GM12878 (cell line): ENCODE results near the gene GBP2.

Experiments
- BHLHE40 ChIP-seq, 2 experiments: fragments of 450-650 bp in 1 of 2; IDR thresholded peaks; 2 replicates each; pipeline ENCODE4 v1.6.1; 2011 to 2017; ENCODE audit warnings: low read depth in 2 of 2, borderline replicate concordance in 1 of 2, improper control_type of control experiment in 1 of 2, low read length in 1 of 2, mild to moderate bottlenecking in 1 of 2
- CTCF ChIP-seq, 3 experiments: IDR thresholded peaks in 2 of 3; conservative IDR thresholded peaks in 1 of 3; 2 replicates each; pipeline ENCODE4 v1.5.1; 2011; ENCODE audit warnings: low read depth in 3 of 3, low read length in 3 of 3, mild to moderate bottlenecking in 3 of 3, control low read depth in 2 of 3, moderate library complexity in 2 of 3, inconsistent platforms in 1 of 3, mixed read lengths in 1 of 3; ENCODE audit not compliant: control insufficient read depth in 2 of 3, insufficient read depth in 1 of 3; ENCODE audit errors: extremely low read depth in 1 of 3
- EP300 ChIP-seq, 2 experiments: fragments of 150-350 bp in 1 of 2; IDR thresholded peaks; 2 replicates each; pipeline ENCODE4 v1.6.1; 2011 to 2012; ENCODE audit warnings: low read depth in 2 of 2, low read length in 2 of 2, borderline replicate concordance in 1 of 2, improper control_type of control experiment in 1 of 2, inconsistent platforms in 1 of 2; ENCODE audit not compliant: control insufficient read depth in 1 of 2

GRCh38 chr1:89068291-89068690 lies 57.6 kb downstream of the GBP2 start:
- TF ChIP-seq EP300 (IDR thresholded peaks at IDR 0.05; ENCODE audit: borderline replicate concordance in 1 of 2, control insufficient read depth in 1 of 2, low read depth in 2 of 2, low read length in 2 of 2) = no peak
- TF ChIP-seq BHLHE40 (IDR thresholded peaks at IDR 0.05; ENCODE audit: borderline replicate concordance in 1 of 2, low read depth in 2 of 2, low read length in 1 of 2) = no peak
- TF ChIP-seq CTCF (IDR thresholded peaks at IDR 0.05 in 2 of 3, conservative IDR thresholded peaks at IDR 0.05 in 1 of 3; ENCODE audit: control insufficient read depth in 2 of 3, extremely low read depth in 1 of 3, insufficient read depth in 1 of 3, low read depth in 3 of 3, low read length in 3 of 3) = no peak
